Tibial nerve (tissue), 4 donors: ENCODE data around the gene TSHZ2. TPM values are rescaled to one million over a fixed set of nuclear protein-coding genes. Genes with fewer than 3 reads are reported as not detected.

Source experiments
- DNase-seq, 2 donors: peaks; one replicate each; pipeline ENCODE4 v3.0.0-alpha.2; 2019; ENCODE audit warnings: low spot score in 2 of 2
- H3K27ac ChIP-seq, 4 donors: fragments of 200-600 bp; sonication (generic) in 3 of 4; one replicate each; pipeline ENCODE4 v1.5.1; 2017 to 2019; ENCODE audit warnings: mild to moderate bottlenecking in 1 of 4
- H3K27me3 ChIP-seq, 2 donors: fragments of 200-600 bp; sonication (generic) in 1 of 2; one replicate each; pipeline versions ENCODE4 v1.5.1 to v1.6.0; 2017 to 2019
- H3K36me3 ChIP-seq, 3 donors: fragments of 200-600 bp; sonication (generic); one replicate each; pipeline ENCODE4 v1.5.1; 2018 to 2019
- H3K4me1 ChIP-seq, 4 donors: fragments of 200-600 bp; sonication (generic) in 3 of 4; one replicate each; pipeline ENCODE4 v1.5.1; 2017 to 2019
- H3K4me3 ChIP-seq, 4 donors: fragments of 200-600 bp; sonication (generic) in 3 of 4; one replicate each; pipeline ENCODE4 v1.5.1; 2017 to 2019; ENCODE audit warnings: mild to moderate bottlenecking in 1 of 4, moderate library complexity in 1 of 4
- H3K9me3 ChIP-seq, 4 donors: fragments of 200-600 bp; sonication (generic) in 3 of 4; one replicate each; pipeline ENCODE4 v1.5.1; 2017 to 2019
- CTCF ChIP-seq, 5 experiments: fragments of 200-600 bp in 3 of 5; fragments of 450-650 bp in 2 of 5; sonication (generic) in 3 of 5; IDR thresholded peaks; one replicate each; pipeline ENCODE4 v1.5.1; 2016 to 2019; ENCODE audit warnings: antibody characterized with exemption in 5 of 5, mild to moderate bottlenecking in 3 of 5, moderate library complexity in 2 of 5
- EP300 ChIP-seq, 2 donors: sonication (generic); formaldehyde crosslinking; IDR thresholded peaks; one replicate each; pipeline ENCODE4 v1.6.1; 2017; ENCODE audit warnings: antibody characterized with exemption in 2 of 2, mild to moderate bottlenecking in 1 of 2
- POLR2A ChIP-seq, 2 donors: fragments of 450-650 bp; IDR thresholded peaks; one replicate each; pipeline ENCODE4 v1.6.1; 2017; ENCODE audit warnings: antibody characterized with exemption in 2 of 2, mild to moderate bottlenecking in 2 of 2, moderate library complexity in 2 of 2
- WGBS, 2 donors: methylation state at CpG; one replicate each; pipeline ENCODE4 v1.1.5; 2018; 5-methylcytosine and 5-hydroxymethylcytosine counted together
- total RNA-seq, 4 donors: library from RNA; depleted of rRNA; stranded (reverse); fragments of >200 nt; gene quantifications; one replicate each; pipeline ENCODE4 v1.1.0, GENCODE V29; 2016

The TSHZ2 gene
- total RNA-seq, 4 donors from 2014 or later: 20.9 to 33.7 (median 25.1) TPM

- Histone ChIP-seq H3K4me3 (no peak overlapping the region), H3K36me3 (no peaks in the 10 kb centered on the region), H3K27me3 (no peaks in the 10 kb centered on the region), H3K9me3 (peaks cover 0 to 34% (median 3%) of the 10 kb centered on the region in 4 donors), H3K27ac (no peak overlapping the region), H3K4me1 (no peaks in the 10 kb centered on the region)
- DNase-seq: no peak
- no peak for TF ChIP-seq CTCF (IDR thresholded peaks at IDR 0.05)
- TF ChIP-seq POLR2A (IDR thresholded peaks at IDR 0.05): no peak
- no peak for TF ChIP-seq EP300 (IDR thresholded peaks at IDR 0.05)
- 89% methylated on average over 1 of the region's 1 CpG for WGBS, 2 donors
Measured at GRCh38 chr20:53448426-53448825, 476.3 kb downstream of the TSHZ2 start.

DNA sequence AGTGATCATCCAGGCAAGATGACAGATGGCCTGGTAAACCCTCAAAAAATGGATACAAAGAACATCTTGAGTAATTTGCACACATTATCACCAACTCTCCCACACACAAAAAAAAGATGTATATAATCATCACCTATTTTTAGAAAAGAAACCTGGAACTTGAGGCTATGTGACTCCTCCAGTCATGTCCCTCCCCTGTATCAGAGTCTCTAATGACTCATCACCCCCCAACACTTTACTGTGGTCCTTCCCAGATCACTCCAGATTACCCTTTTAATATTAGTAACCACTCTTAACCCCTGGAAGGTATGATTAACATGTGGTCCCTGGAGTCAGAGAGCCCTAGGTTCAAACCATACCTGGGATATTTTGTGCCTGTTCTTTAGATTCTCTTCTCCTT lies 476.7 kb downstream of the TSHZ2 start:
- no peak for DNase-seq
- Histone ChIP-seq H3K4me1 (no peaks in the 10 kb centered on the region), H3K27ac (no peak overlapping the region)

DNA sequence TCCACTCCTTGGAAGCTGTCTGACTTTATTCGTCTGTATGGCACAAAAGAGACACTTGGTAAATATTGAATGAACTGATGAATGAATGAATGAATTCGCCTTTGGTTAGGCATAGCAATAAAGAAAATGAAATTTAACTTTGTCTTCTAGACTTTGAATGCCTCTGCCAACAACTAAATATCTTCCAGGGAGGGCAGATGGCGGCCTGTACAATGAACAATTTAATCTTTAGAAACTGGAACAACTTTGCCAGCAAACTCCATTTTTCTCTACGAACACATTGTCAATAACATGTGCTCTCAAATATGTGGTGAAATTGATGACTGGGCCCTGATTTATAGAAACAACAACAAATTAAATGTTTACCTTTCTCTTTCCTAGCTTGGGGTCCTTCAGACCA lies 480.9 kb downstream of the TSHZ2 start:
- H3K4me3 ChIP-seq: no peak overlapping the region
- no peak for DNase-seq
- no peaks in the 10 kb centered on the region for H3K36me3 ChIP-seq
- no peak overlapping the region for H3K27ac ChIP-seq
- no peaks in the 10 kb centered on the region for H3K4me1 ChIP-seq
- no peak for TF ChIP-seq CTCF (IDR thresholded peaks at IDR 0.05)
- no peak for TF ChIP-seq EP300 (IDR thresholded peaks at IDR 0.05)
- no peak for TF ChIP-seq POLR2A (IDR thresholded peaks at IDR 0.05)
- 81 to 86% methylated on average over 4 of the region's 4 CpGs for WGBS, 2 donors
- no peaks in the 10 kb centered on the region for H3K27me3 ChIP-seq
- peaks cover 0 to 44% (median 5%) of the 10 kb centered on the region in 4 donors for H3K9me3 ChIP-seq

More for the DNA sequence above, 476.7 kb downstream of the TSHZ2 start:
- no peak overlapping the region for H3K4me3 ChIP-seq
- H3K36me3 ChIP-seq: no peaks in the 10 kb centered on the region
- H3K27me3 ChIP-seq: no peaks in the 10 kb centered on the region
- TF ChIP-seq POLR2A (IDR thresholded peaks at IDR 0.05) (no peak), EP300 (IDR thresholded peaks at IDR 0.05) (no peak), CTCF (IDR thresholded peaks at IDR 0.05) (no peak)
- H3K9me3 ChIP-seq: peaks cover 0 to 36% (median 3%) of the 10 kb centered on the region in 4 donors

GRCh38 chr20:53454675-53455276 lies 482.6 kb downstream of the TSHZ2 start:
- WGBS, 2 donors: 91 to 96% methylated on average over 6 of the region's 6 CpGs
- no peak overlapping the region for H3K27ac ChIP-seq

GRCh38 chr20:53463101-53463972 lies 491.2 kb downstream of the TSHZ2 start:
- no peak overlapping the region for H3K4me3 ChIP-seq
- WGBS, 2 donors: 90 to 91% methylated on average over 6 of the region's 6 CpGs
- TF ChIP-seq POLR2A (IDR thresholded peaks at IDR 0.05) (no peak), EP300 (IDR thresholded peaks at IDR 0.05) (no peak), CTCF (IDR thresholded peaks at IDR 0.05) (no peak)

More at GRCh38 chr20:53454675-53455276, 482.6 kb downstream of the TSHZ2 start:
- no peak for DNase-seq
- TF ChIP-seq EP300 (IDR thresholded peaks at IDR 0.05): no peak
- no peak for TF ChIP-seq POLR2A (IDR thresholded peaks at IDR 0.05)
- Histone ChIP-seq H3K36me3 (no peaks in the 10 kb centered on the region), H3K27me3 (no peaks in the 10 kb centered on the region), H3K4me1 (no peaks in the 10 kb centered on the region), H3K9me3 (peaks cover 0 to 27% (median 2%) of the 10 kb centered on the region in 4 donors), H3K4me3 (no peak overlapping the region)

More at GRCh38 chr20:53463101-53463972, 491.2 kb downstream of the TSHZ2 start:
- Histone ChIP-seq H3K27me3 (no peaks in the 10 kb centered on the region), H3K4me1 (no peaks in the 10 kb centered on the region), H3K36me3 (no peaks in the 10 kb centered on the region), H3K9me3 (no peaks in the 10 kb centered on the region), H3K27ac (no peak overlapping the region)
- no peak for DNase-seq
